ENCODE measurements around the gene RNF220.

DNA sequence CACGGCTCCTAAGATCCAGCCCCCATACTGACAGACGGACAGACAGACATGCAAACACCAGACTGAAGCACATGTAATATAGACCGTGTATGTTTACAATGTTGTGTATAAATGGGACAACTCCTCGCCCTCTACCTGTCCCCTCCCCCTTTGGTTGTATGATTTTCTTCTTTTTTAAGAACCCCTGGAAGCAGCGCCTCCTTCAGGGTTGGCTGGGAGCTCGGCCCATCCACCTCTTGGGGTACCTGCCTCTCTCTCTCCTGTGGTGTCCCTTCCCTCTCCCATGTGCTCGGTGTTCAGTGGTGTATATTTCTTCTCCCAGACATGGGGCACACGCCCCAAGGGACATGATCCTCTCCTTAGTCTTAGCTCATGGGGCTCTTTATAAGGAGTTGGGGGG, 246.0 kb downstream of the RNF220 start:
- TF ChIP-seq, protein P1, sequence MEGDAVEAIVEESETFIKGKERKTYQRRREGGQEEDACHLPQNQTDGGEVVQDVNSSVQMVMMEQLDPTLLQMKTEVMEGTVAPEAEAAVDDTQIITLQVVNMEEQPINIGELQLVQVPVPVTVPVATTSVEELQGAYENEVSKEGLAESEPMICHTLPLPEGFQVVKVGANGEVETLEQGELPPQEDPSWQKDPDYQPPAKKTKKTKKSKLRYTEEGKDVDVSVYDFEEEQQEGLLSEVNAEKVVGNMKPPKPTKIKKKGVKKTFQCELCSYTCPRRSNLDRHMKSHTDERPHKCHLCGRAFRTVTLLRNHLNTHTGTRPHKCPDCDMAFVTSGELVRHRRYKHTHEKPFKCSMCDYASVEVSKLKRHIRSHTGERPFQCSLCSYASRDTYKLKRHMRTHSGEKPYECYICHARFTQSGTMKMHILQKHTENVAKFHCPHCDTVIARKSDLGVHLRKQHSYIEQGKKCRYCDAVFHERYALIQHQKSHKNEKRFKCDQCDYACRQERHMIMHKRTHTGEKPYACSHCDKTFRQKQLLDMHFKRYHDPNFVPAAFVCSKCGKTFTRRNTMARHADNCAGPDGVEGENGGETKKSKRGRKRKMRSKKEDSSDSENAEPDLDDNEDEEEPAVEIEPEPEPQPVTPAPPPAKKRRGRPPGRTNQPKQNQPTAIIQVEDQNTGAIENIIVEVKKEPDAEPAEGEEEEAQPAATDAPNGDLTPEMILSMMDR (IDR thresholded peaks at IDR 0.05; ENCODE audit: insufficient read depth, low read depth, low read length) = no peak
- no peak for TF ChIP-seq EZH2 (IDR thresholded peaks at IDR 0.05; ENCODE audit: insufficient read depth, low read length)

All from astrocyte (in vitro differentiated cells and primary cell).